HG03103 (cell line): ENCODE measurements around the gene MSI2.

Source experiments
- ATAC-seq: cut with Tn5 transposase; IDR thresholded peaks from one replicate; pipeline ENCODE4 v1.9.1; 2021; ENCODE audit warnings: low read depth; ENCODE audit not compliant: unreplicated experiment

The MSI2 gene

GRCh38 chr17:57639381-57639780 is 383.1 kb downstream of the MSI2 start:
- no peak for ATAC-seq

- ATAC-seq, result no peak
These were observed 383.8 kb downstream of the MSI2 start for GRCh38 chr17:57640079-57640478.

- ATAC-seq, result no peak
These were observed 385.4 kb downstream of the MSI2 start for GRCh38 chr17:57641761-57642160.

GRCh38 chr17:57643062-57643461 is 386.7 kb downstream of the MSI2 start:
- no peak for ATAC-seq

GRCh38 chr17:57644326-57644725 is 388.0 kb downstream of the MSI2 start:
- no peak for ATAC-seq

GRCh38 chr17:57645950-57646665 is 389.8 kb downstream of the MSI2 start:
- no peak for ATAC-seq

GRCh38 chr17:57648720-57649119 is 392.4 kb downstream of the MSI2 start:
- ATAC-seq, result no peak

- ATAC-seq, result no peak
These were observed 392.9 kb downstream of the MSI2 start for GRCh38 chr17:57649191-57649590.

GRCh38 chr17:57649731-57650484 is 393.6 kb downstream of the MSI2 start:
- ATAC-seq, result no peak

GRCh38 chr17:57650548-57650947 is 394.2 kb downstream of the MSI2 start:
- no peak for ATAC-seq

- no peak for ATAC-seq
These were observed 395.1 kb downstream of the MSI2 start for GRCh38 chr17:57651451-57651850.

- no peak for ATAC-seq
These were observed 395.7 kb downstream of the MSI2 start for GRCh38 chr17:57651996-57652395.

GRCh38 chr17:57652811-57653210 is 396.5 kb downstream of the MSI2 start:
- no peak for ATAC-seq

GRCh38 chr17:57653279-57653678 is 397.0 kb downstream of the MSI2 start:
- no peak for ATAC-seq

- ATAC-seq, result no peak
These were observed 397.9 kb downstream of the MSI2 start for GRCh38 chr17:57654040-57654775.

- ATAC-seq, result no peak
These were observed 399.2 kb downstream of the MSI2 start for GRCh38 chr17:57655553-57655952.

GRCh38 chr17:57657211-57657610 is 400.9 kb downstream of the MSI2 start:
- no peak for ATAC-seq

GRCh38 chr17:57662041-57662440 is 405.7 kb downstream of the MSI2 start:
- ATAC-seq, result no peak

- no peak for ATAC-seq
These were observed 406.5 kb downstream of the MSI2 start for GRCh38 chr17:57662644-57663308.

- ATAC-seq, result no peak
These were observed 407.2 kb downstream of the MSI2 start for GRCh38 chr17:57663326-57664070.
